ENCODE results near the gene PTPRG.

PTPRG gene

DNA sequence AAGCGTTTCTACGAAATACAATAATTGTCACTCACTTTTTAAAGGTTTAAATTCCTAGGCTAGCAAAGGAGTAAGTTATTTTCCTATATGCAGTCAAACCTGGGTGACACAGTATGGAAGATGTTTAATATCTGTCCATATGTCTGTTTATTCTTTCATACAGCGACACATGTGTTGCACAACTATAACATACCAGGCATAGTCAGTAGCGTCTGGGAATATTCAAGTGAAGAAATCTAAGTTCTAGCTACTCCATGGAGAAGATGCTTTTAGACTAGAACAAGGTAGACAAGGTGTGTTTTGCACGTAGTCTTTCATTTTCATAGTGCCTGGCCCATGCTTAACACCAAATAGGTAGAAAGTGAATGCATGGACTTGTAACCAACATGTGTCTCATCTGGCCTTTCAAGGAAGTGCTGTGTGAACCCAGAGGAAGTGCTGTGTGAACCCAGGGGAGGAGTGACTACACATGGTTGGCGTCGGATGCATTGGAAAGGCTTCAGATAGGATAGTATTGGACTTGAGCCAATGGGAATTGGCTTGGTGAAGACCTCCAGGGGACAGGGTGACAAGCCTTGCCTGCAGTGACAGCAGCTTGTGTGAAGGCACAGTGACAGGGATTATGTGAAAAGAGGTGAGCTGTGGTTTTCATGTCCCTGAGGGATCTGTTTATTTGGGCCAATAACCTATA, 267.0 kb downstream of the PTPRG start:
- no peak for DNase-seq (ENCODE audit: low read depth)

- DNase-seq (ENCODE audit: low read depth): no peak
Observed at GRCh38 chr3:61828880-61829721, 267.7 kb downstream of the PTPRG start.

DNA sequence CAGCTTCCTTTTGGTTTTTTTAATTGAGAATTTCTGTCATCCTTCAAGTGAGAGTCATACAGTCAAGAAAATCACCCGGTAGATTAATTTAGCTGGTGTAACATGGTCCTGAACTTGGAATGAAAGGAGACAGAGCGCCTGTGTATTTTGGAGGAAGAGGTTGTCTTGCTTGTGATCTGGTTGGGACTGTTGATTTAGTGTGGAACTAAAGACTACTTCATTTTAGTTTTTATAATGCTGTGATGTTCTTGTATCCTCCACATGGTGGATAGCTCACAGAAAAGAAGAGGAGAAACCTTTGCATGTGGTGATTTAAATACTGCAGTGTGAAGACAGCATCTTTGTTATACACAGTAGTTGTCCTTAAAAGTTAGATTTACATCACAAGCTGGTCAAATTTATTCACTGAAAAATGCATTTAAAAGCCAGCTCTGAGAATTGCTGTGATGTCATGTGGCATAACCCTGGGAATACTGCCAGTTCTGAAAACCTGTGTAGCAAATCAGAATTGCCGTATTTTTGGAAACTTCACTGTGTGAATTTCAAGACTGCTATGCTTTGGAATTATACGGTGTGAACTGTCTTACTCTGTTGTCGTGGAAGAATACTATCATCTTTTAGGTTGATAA, 268.5 kb downstream of the PTPRG start:
- no peak for DNase-seq (ENCODE audit: low read depth)

DNA sequence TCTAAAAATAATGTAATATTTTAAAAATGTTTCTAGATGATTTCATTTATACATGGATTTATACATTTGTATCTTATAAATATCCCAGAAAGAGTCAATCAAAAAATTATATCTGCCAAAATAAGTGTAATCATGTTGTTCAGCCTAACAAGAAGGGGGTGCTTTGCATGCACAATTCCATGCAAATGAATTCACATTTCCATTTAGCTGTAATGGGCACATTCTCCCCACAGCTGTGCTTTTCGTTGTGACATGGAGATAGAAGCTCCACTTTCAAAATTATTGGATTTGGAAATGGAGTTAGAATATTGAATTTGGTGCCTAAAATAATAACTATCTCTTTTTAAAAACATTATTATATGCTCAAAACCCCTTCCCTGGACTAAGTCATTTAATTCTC, 270.6 kb downstream of the PTPRG start:
- no peak for DNase-seq (ENCODE audit: low read depth)

DNA sequence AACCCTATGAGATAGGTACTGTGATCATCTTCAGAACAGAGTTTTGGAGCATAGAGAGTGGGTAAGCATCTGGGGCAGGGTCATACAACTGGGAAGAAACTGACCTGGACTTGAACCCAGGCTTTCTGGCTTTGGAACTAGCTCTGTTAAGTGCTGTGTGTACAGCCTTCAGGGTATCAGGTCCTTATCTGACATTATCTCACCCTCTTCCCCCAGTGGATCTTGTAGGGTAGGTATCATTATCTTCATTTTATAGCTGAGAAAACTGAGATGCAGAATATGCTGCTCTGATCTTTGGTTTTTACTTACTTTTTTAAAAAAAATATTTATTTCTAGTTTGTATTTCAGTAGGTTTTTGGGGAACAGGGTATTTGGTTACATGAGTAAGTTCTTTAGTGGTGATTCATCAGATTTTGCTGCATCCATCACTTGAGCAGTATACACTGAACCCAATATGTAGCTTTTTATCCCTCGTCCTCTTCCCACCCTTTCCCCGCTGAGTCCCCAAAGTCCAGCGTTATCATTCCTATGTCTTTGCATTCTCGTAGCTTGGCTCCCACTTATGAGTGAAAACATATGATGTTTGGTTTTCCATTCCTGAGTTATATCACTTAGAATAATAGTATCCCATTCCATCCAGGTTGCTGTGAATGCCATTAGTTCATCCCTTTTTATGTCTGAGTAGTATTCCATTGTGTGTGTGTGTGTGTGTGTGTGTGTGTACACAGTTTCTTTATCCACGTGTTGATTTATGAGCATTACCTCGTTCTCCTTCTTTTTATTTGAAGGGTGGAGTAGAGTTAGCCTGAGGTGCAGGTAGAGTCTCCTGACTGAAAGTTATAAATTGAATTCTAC, 271.2 kb downstream of the PTPRG start:
- DNase-seq (ENCODE audit: low read depth): no peak

- DNase-seq (ENCODE audit: low read depth): no peak
Observed at GRCh38 chr3:61839256-61839655, 277.9 kb downstream of the PTPRG start.

GRCh38 chr3:61841111-61841845, 279.9 kb downstream of the PTPRG start:
- no peak for DNase-seq (ENCODE audit: low read depth)

DNA sequence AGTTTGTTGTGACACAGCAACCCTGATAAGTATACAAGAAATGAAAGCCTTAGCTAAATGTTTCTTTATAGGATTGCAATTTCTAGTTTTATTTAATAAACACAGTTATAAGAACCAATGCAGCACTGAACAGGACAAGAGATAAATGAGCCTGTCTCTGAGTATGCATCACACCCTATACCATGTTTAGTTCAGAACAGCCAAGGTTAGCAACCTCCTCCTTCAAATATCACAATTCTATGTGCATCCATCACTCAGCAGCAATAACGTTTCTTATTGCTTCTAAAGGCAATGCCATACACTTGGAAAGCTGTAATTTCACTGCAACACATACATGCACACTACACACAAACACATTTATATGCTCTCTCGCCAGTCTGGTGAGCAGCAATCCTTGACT, 280.6 kb downstream of the PTPRG start:
- no peak for DNase-seq (ENCODE audit: low read depth)

- DNase-seq (ENCODE audit: low read depth): no peak
Observed at GRCh38 chr3:61844346-61844745, 283.0 kb downstream of the PTPRG start.

DNA sequence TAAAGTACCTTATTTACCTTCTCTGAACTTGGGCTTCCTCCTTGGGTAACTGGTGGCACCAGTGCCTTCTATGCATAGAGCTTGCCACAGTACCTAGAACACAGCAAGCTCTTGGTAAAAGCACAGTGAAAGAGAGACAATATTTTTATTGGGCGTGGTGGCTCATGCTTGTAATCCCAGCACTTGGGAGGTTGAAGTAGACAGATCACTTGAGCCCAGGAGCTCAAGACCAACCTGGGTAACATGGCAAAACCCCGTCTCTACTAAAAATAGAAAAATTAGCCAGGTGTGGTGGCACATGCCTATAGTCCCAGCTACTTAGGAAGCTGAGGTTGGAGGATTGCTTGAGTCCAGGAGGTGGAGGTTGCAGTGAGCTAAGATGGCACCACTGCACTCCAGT, 285.1 kb downstream of the PTPRG start:
- no peak for DNase-seq (ENCODE audit: low read depth)

- no peak for DNase-seq (ENCODE audit: low read depth)
Observed at GRCh38 chr3:61847784-61848462, 286.6 kb downstream of the PTPRG start.

GRCh38 chr3:61848885-61849284, 287.5 kb downstream of the PTPRG start:
- DNase-seq (ENCODE audit: low read depth): no peak

DNA sequence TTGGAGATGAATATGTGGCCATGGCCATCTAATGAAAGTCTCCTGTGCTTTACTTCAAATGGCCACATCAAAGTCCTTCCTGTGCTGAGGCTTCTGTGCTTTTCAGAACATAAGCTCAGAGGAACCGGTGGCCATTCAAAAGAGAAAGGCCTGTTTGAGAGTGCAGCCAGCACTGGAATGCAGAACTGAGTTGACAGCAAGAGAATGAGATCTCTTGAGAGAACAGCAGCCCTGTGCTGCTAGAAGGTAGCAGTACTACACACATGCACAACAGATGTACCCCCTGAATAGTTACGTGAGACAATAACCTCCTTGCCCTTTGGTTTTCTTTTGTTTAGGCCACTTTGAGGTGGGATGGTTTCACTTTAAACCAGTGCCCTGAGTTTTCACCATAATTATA, 292.5 kb downstream of the PTPRG start:
- DNase-seq (ENCODE audit: low read depth): no peak

DNA sequence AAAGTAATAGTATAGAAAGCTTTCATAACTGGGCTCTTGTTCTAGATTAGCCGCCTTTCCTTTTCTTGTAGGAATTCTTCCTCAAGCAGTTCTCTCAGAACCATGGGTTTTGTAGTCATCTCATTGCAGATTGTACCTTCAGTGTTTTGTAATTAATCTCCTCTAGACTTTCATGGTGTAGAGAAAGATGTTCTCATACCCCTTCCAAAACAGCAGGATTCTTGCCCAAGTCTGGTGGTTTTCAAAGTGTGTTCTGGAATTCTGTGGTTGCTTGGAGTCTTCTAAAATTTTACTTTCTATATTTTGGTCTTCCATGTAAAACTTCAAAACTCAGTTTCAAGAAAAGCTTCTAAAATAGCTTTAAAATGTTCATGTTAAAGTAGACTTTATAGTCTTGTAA, 293.8 kb downstream of the PTPRG start:
- no peak for DNase-seq (ENCODE audit: low read depth)

DNA sequence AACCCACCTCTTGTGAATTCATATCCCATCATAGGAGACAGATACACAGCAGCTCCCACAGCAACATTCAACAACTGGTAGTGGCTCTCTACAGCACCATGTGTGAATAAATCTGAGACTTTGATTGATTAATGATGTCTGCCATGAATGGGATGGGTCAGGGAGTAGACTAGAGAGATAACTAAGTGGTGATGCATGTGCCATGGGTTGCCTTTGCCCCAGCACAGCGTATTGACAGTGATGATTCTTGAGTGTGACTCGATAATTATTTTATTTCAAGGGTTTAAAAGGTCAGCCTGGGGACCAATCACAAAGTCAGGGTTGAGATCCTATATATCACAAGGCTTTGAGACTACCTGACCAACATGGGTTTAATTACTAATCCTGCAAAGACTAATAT, 295.9 kb downstream of the PTPRG start:
- no peak for DNase-seq (ENCODE audit: low read depth)

- no peak for DNase-seq (ENCODE audit: low read depth)
Observed at GRCh38 chr3:61858054-61858453, 296.7 kb downstream of the PTPRG start.

- DNase-seq (ENCODE audit: low read depth): no peak
Observed at GRCh38 chr3:61861410-61861809, 300.0 kb downstream of the PTPRG start.

DNA sequence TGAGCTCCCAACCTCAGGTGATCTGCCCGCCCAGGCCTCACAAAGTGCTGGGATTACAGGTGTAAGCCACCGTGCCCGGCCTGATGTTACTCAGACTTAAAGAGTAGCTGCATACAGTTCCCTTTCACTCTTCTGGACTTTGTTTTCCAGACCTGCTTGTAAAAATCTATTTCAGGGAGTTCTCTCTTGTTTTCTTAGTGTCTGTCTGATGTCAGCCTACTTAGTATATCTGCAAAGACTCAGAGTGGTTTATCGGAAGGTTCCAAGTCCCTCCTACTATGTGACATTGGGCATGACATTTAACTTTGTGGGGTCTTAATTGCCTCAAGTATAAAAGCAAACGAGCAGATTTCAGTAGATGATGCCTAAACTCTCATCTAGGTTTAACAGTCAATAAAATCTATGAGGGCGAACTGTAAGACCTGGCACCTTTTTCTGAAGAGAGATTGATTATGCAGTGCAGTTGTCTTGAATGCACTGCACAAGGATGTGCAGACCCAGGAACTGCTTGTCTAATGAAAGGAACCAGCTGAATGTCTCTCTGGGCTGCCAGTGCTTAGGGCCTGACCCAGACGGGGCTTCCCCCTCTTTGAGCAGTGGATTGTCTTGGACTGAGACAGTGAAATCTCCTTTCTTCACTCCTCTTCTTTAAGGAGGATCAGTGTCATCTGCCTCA, 301.4 kb downstream of the PTPRG start:
- no peak for DNase-seq (ENCODE audit: low read depth)

GRCh38 chr3:61863579-61863978, 302.2 kb downstream of the PTPRG start:
- DNase-seq (ENCODE audit: low read depth): no peak

DNA sequence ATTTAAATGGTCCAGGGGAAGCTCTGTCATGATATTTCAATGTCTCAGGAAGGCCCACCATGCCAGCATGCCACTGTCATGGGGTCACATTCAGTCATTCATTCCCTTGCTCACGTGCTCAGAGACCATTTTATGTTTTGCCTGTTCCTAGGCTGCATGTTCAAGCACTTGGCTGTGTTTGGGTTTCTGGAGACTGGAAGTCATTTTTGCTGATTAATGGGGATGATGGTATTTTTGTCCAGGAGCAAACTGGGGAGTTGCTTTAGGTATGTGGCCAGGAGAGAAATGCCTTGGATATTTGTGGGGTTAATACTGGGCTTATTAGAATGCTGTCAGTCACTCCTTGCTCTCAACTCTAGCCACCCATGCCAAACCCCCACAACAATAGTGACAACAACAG, 303.5 kb downstream of the PTPRG start:
- no peak for DNase-seq (ENCODE audit: low read depth)
